ENCODE results near the gene EEF1A2.

DNA sequence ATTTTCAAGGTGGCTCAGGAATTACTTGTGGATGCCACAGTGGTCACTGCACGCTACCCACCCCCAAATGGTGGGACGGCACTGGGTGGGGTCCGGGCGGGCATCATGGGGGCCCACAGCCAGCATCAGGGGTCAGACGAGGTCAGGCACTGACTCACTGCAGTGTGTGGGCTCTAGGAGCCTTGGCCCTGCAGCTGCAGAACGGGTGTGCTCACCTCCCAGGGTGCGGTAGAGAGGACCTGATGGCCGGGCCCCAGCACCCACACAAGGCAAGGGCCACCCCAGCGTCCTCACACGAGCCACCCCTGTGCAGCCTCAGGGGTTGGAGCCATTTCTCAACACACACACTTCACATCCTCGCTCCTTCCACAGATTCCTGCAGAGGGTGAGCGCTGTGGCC lies 60.8 kb downstream of the EEF1A2 start:
- TF ChIP-seq, protein P1, sequence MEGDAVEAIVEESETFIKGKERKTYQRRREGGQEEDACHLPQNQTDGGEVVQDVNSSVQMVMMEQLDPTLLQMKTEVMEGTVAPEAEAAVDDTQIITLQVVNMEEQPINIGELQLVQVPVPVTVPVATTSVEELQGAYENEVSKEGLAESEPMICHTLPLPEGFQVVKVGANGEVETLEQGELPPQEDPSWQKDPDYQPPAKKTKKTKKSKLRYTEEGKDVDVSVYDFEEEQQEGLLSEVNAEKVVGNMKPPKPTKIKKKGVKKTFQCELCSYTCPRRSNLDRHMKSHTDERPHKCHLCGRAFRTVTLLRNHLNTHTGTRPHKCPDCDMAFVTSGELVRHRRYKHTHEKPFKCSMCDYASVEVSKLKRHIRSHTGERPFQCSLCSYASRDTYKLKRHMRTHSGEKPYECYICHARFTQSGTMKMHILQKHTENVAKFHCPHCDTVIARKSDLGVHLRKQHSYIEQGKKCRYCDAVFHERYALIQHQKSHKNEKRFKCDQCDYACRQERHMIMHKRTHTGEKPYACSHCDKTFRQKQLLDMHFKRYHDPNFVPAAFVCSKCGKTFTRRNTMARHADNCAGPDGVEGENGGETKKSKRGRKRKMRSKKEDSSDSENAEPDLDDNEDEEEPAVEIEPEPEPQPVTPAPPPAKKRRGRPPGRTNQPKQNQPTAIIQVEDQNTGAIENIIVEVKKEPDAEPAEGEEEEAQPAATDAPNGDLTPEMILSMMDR (conservative IDR thresholded peaks at IDR 0.05; ENCODE audit: low read depth in 2 of 2) = no peak
- TF ChIP-seq, protein P2, sequence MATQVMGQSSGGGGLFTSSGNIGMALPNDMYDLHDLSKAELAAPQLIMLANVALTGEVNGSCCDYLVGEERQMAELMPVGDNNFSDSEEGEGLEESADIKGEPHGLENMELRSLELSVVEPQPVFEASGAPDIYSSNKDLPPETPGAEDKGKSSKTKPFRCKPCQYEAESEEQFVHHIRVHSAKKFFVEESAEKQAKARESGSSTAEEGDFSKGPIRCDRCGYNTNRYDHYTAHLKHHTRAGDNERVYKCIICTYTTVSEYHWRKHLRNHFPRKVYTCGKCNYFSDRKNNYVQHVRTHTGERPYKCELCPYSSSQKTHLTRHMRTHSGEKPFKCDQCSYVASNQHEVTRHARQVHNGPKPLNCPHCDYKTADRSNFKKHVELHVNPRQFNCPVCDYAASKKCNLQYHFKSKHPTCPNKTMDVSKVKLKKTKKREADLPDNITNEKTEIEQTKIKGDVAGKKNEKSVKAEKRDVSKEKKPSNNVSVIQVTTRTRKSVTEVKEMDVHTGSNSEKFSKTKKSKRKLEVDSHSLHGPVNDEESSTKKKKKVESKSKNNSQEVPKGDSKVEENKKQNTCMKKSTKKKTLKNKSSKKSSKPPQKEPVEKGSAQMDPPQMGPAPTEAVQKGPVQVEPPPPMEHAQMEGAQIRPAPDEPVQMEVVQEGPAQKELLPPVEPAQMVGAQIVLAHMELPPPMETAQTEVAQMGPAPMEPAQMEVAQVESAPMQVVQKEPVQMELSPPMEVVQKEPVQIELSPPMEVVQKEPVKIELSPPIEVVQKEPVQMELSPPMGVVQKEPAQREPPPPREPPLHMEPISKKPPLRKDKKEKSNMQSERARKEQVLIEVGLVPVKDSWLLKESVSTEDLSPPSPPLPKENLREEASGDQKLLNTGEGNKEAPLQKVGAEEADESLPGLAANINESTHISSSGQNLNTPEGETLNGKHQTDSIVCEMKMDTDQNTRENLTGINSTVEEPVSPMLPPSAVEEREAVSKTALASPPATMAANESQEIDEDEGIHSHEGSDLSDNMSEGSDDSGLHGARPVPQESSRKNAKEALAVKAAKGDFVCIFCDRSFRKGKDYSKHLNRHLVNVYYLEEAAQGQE (IDR thresholded peaks at IDR 0.05; ENCODE audit: unreplicated experiment) = no peak
- TF ChIP-seq JUNB (IDR thresholded peaks at IDR 0.05; ENCODE audit: unreplicated experiment) (no peak), EZH2 (IDR thresholded peaks at IDR 0.05; ENCODE audit: low read depth, unreplicated experiment) (no peak), EZH2phosphoT487 (IDR thresholded peaks at IDR 0.05; ENCODE audit: unreplicated experiment) (no peak), POLR2AphosphoS5 (IDR thresholded peaks at IDR 0.05; ENCODE audit: low read depth) (no peak), CREB1 (CRISPR knock-in tag; IDR thresholded peaks at IDR 0.05; ENCODE audit: low read depth) (no peak), NANOG (IDR thresholded peaks at IDR 0.05; ENCODE audit: borderline replicate concordance) (no peak), ZNF331 (CRISPR knock-in tag; IDR thresholded peaks at IDR 0.05; ENCODE audit: low read depth) (no peak), ZNF114 (CRISPR knock-in tag; IDR thresholded peaks at IDR 0.05) (no peak), STAT1 (IDR thresholded peaks at IDR 0.05; ENCODE audit: unreplicated experiment) (no peak)
- TF ChIP-seq, protein P3, sequence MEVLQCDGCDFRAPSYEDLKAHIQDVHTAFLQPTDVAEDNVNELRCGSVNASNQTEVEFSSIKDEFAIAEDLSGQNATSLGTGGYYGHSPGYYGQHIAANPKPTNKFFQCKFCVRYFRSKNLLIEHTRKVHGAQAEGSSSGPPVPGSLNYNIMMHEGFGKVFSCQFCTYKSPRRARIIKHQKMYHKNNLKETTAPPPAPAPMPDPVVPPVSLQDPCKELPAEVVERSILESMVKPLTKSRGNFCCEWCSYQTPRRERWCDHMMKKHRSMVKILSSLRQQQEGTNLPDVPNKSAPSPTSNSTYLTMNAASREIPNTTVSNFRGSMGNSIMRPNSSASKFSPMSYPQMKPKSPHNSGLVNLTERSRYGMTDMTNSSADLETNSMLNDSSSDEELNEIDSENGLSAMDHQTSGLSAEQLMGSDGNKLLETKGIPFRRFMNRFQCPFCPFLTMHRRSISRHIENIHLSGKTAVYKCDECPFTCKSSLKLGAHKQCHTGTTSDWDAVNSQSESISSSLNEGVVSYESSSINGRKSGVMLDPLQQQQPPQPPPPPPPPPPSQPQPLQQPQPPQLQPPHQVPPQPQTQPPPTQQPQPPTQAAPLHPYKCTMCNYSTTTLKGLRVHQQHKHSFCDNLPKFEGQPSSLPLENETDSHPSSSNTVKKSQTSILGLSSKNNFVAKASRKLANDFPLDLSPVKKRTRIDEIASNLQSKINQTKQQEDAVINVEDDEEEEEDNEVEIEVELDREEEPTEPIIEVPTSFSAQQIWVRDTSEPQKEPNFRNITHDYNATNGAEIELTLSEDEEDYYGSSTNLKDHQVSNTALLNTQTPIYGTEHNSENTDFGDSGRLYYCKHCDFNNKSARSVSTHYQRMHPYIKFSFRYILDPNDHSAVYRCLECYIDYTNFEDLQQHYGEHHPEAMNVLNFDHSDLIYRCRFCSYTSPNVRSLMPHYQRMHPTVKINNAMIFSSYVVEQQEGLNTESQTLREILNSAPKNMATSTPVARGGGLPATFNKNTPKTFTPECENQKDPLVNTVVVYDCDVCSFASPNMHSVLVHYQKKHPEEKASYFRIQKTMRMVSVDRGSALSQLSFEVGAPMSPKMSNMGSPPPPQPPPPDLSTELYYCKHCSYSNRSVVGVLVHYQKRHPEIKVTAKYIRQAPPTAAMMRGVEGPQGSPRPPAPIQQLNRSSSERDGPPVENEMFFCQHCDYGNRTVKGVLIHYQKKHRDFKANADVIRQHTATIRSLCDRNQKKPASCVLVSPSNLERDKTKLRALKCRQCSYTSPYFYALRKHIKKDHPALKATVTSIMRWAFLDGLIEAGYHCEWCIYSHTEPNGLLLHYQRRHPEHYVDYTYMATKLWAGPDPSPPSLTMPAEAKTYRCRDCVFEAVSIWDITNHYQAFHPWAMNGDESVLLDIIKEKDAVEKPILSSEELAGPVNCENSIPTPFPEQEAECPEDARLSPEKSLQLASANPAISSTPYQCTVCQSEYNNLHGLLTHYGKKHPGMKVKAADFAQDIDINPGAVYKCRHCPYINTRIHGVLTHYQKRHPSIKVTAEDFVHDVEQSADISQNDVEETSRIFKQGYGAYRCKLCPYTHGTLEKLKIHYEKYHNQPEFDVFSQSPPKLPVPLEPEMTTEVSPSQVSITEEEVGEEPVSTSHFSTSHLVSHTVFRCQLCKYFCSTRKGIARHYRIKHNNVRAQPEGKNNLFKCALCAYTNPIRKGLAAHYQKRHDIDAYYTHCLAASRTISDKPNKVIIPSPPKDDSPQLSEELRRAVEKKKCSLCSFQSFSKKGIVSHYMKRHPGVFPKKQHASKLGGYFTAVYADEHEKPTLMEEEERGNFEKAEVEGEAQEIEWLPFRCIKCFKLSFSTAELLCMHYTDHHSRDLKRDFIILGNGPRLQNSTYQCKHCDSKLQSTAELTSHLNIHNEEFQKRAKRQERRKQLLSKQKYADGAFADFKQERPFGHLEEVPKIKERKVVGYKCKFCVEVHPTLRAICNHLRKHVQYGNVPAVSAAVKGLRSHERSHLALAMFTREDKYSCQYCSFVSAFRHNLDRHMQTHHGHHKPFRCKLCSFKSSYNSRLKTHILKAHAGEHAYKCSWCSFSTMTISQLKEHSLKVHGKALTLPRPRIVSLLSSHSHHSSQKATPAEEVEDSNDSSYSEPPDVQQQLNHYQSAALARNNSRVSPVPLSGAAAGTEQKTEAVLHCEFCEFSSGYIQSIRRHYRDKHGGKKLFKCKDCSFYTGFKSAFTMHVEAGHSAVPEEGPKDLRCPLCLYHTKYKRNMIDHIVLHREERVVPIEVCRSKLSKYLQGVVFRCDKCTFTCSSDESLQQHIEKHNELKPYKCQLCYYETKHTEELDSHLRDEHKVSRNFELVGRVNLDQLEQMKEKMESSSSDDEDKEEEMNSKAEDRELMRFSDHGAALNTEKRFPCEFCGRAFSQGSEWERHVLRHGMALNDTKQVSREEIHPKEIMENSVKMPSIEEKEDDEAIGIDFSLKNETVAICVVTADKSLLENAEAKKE (CRISPR knock-in tag; IDR thresholded peaks at IDR 0.05) = no peak
- TF ChIP-seq, protein P4, sequence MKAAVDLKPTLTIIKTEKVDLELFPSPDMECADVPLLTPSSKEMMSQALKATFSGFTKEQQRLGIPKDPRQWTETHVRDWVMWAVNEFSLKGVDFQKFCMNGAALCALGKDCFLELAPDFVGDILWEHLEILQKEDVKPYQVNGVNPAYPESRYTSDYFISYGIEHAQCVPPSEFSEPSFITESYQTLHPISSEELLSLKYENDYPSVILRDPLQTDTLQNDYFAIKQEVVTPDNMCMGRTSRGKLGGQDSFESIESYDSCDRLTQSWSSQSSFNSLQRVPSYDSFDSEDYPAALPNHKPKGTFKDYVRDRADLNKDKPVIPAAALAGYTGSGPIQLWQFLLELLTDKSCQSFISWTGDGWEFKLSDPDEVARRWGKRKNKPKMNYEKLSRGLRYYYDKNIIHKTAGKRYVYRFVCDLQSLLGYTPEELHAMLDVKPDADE (IDR thresholded peaks at IDR 0.05) = no peak

All from GM23338 (cell line).